MM.1S (cell line): ENCODE data around the gene SH3BP2.

ENCODE experiments used
- DNase-seq: peaks from one replicate; pipeline ENCODE4 v3.0.0-alpha.2; 2015
- H2AFZ ChIP-seq: fragments of 300-600 bp; sonication (generic); 2 replicates; pipeline ENCODE4 v1.6.0; 2016; ENCODE audit warnings: antibody characterized with exemption, low read length
- H3F3A ChIP-seq: fragments of 300-600 bp; sonication (generic); 2 replicates; pipeline ENCODE4 v1.6.1; 2016; ENCODE audit warnings: mild to moderate bottlenecking, antibody characterized with exemption, low read length, moderate library complexity, mixed read lengths; ENCODE audit not compliant: insufficient read depth
- H3K27ac ChIP-seq: fragments of 300-600 bp; sonication (generic); 2 replicates; pipeline ENCODE4 v1.5.1; 2016; ENCODE audit warnings: mild to moderate bottlenecking, low read length
- H3K27me3 ChIP-seq: fragments of 300-600 bp; sonication (generic); replicated peaks from 2 replicates; pipeline ENCODE4 v1.6.0; 2016; ENCODE audit warnings: low read length; ENCODE audit not compliant: insufficient read depth
- H3K36me3 ChIP-seq: fragments of 300-600 bp; sonication (generic); replicated peaks from 2 replicates; pipeline ENCODE4 v1.6.1; 2016; ENCODE audit warnings: mild to moderate bottlenecking, low read length, mixed read lengths; ENCODE audit not compliant: insufficient read depth
- H3K4me1 ChIP-seq: fragments of 300-600 bp; sonication (generic); 2 replicates; pipeline ENCODE4 v1.6.1; 2016; ENCODE audit warnings: low read length, mixed read lengths
- H3K4me2 ChIP-seq: fragments of 300-600 bp; sonication (generic); 2 replicates; pipeline ENCODE4 v1.6.0; 2016; ENCODE audit warnings: low read depth, low read length
- H3K4me3 ChIP-seq: fragments of 300-600 bp; sonication (generic); 2 replicates; pipeline ENCODE4 v1.5.1; 2016; ENCODE audit warnings: low read length, mixed read lengths
- H3K79me2 ChIP-seq: fragments of 300-600 bp; sonication (generic); 2 replicates; pipeline ENCODE4 v1.6.1; 2016; ENCODE audit warnings: mixed run types, low read length, mixed read lengths
- H3K9ac ChIP-seq: fragments of 300-600 bp; sonication (generic); 2 replicates; pipeline ENCODE4 v1.6.1; 2016; ENCODE audit warnings: low read length, mixed read lengths
- H3K9me2 ChIP-seq: fragments of 300-600 bp; sonication (generic); replicated peaks from 2 replicates; pipeline ENCODE4 v1.6.1; 2016; ENCODE audit warnings: mild to moderate bottlenecking, low read length, mixed read lengths; ENCODE audit not compliant: insufficient read depth
- H3K9me3 ChIP-seq: fragments of 300-600 bp; sonication (generic); replicated peaks from 2 replicates; pipeline ENCODE4 v1.6.1; 2016; ENCODE audit warnings: mild to moderate bottlenecking, low read length, mixed read lengths; ENCODE audit not compliant: insufficient read depth
- H4K20me1 ChIP-seq: fragments of 300-600 bp; sonication (generic); 2 replicates; pipeline ENCODE4 v1.6.1; 2016; ENCODE audit warnings: mild to moderate bottlenecking, low read length, moderate library complexity, mixed read lengths; ENCODE audit not compliant: insufficient read depth
- CTCF ChIP-seq: fragments of 300-600 bp; sonication (generic); IDR thresholded peaks from 2 replicates; pipeline ENCODE4 v1.5.1; 2016; ENCODE audit warnings: antibody characterized with exemption, low read length, mixed read lengths
- EZH2 ChIP-seq: fragments of 300-600 bp; sonication (generic); optimal IDR thresholded peaks from 2 replicates; pipeline ENCODE3; 2017; ENCODE audit warnings: low read depth, mild to moderate bottlenecking, antibody characterized with exemption, low read length, mixed read lengths
- EZH2phosphoT487 ChIP-seq: fragments of 300-600 bp; sonication (generic); IDR thresholded peaks from 2 replicates; pipeline ENCODE4 v1.6.1; 2018; ENCODE audit warnings: antibody characterized with exemption, low read length

The SH3BP2 gene

GRCh38 chr4:2767705-2768074 is 25.2 kb upstream of the SH3BP2 start:
- no peak overlapping the region for H3K9ac ChIP-seq
- no peaks in the 10 kb centered on the region for H3K27me3 ChIP-seq
- H3F3A ChIP-seq: no peaks in the 10 kb centered on the region
- no peak overlapping the region for H3K4me2 ChIP-seq
- H4K20me1 ChIP-seq: no peaks in the 10 kb centered on the region
- DNase-seq: no peak
- no peak for TF ChIP-seq EZH2phosphoT487
- no peak for TF ChIP-seq CTCF
- TF ChIP-seq EZH2: no peak
- H3K4me3 ChIP-seq: no peak overlapping the region
- H3K79me2 ChIP-seq: no peaks in the 10 kb centered on the region
- no peaks in the 10 kb centered on the region for H3K36me3 ChIP-seq
- no peaks in the 10 kb centered on the region for H3K9me2 ChIP-seq
- no peaks in the 10 kb centered on the region; the same call in none of the 2 replicates for H3K4me1 ChIP-seq
- no peak overlapping the region for H3K27ac ChIP-seq
- H3K9me3 ChIP-seq: no peaks in the 10 kb centered on the region
- no peak overlapping the region for H2AFZ ChIP-seq

- Histone ChIP-seq H4K20me1 (no peaks in the 10 kb centered on the region), H3K9me3 (no peaks in the 10 kb centered on the region), H3K4me3 (no peak overlapping the region), H3K36me3 (no peaks in the 10 kb centered on the region), H3K4me1 (no peaks in the 10 kb centered on the region; the same call in none of the 2 replicates), H3K9ac (no peak overlapping the region), H3K9me2 (no peaks in the 10 kb centered on the region), H3K4me2 (no peak overlapping the region), H3K27ac (no peak overlapping the region), H2AFZ (no peak overlapping the region), H3F3A (no peaks in the 10 kb centered on the region), H3K27me3 (no peaks in the 10 kb centered on the region), H3K79me2 (no peaks in the 10 kb centered on the region)
- no peak for TF ChIP-seq CTCF
- no peak for TF ChIP-seq EZH2phosphoT487
- no peak for TF ChIP-seq EZH2
- no peak for DNase-seq
These were observed 24.8 kb upstream of the SH3BP2 start for GRCh38 chr4:2768124-2768523.

- Histone ChIP-seq H3K9me2 (no peaks in the 10 kb centered on the region), H2AFZ (no peak overlapping the region), H4K20me1 (no peaks in the 10 kb centered on the region), H3K4me2 (no peak overlapping the region), H3K36me3 (no peaks in the 10 kb centered on the region), H3K79me2 (no peaks in the 10 kb centered on the region), H3K9ac (no peak overlapping the region), H3K4me3 (no peak overlapping the region), H3K9me3 (no peaks in the 10 kb centered on the region), H3K4me1 (no peaks in the 10 kb centered on the region; the same call in none of the 2 replicates), H3K27ac (no peak overlapping the region), H3K27me3 (no peaks in the 10 kb centered on the region), H3F3A (no peaks in the 10 kb centered on the region)
- TF ChIP-seq CTCF: no peak
- no peak for TF ChIP-seq EZH2
- TF ChIP-seq EZH2phosphoT487: no peak
- no peak for DNase-seq
These were observed 24.0 kb upstream of the SH3BP2 start for GRCh38 chr4:2768921-2769336.
